Hematopoietic multipotent progenitor cell (in vitro differentiated cells): ENCODE data around the gene N4BP2L2. TPM values are rescaled to one million over a fixed set of nuclear protein-coding genes. Genes with fewer than 3 reads are reported as not detected.

Source experiments
- DNase-seq, 3 donors: peaks; one replicate each; pipeline ENCODE4 v3.0.0-alpha.2; 2011 to 2015; ENCODE audit warnings: low read depth in 2 of 3, low spot score in 2 of 3
- small RNA-seq: library from RNA; depleted of rRNA; stranded (forward); fragments of <200 nt; gene quantifications from one replicate; pipeline ENCODE3, GENCODE V24; 2012
- total RNA-seq: library from RNA; depleted of rRNA; stranded (reverse); fragments of >200 nt; gene quantifications from one replicate; pipeline ENCODE4 v1.2.3, GENCODE V29; 2012

N4BP2L2 gene
- total RNA-seq, 1 donor: 57.6 TPM

GRCh38 chr13:32384702-32385101 lies 153.9 kb downstream of the N4BP2L2 start:
- no peak for DNase-seq

GRCh38 chr13:32383836-32384618 lies 154.6 kb downstream of the N4BP2L2 start:
- no peak for DNase-seq

Small RNA genes lying within 50 kb of the gene (small RNA-seq; reads per million reads assigned to genes)
- gene RF00190: not detected

Other genes starting within 250 kb of the N4BP2L2 start
- gene ZAR1L, start 223.4 kb downstream of the N4BP2L2 start, total RNA-seq: under 0.01 TPM
- 1.9 TPM for gene BRCA2, start 223.3 kb downstream of the N4BP2L2 start, total RNA-seq
- gene N4BP2L1, start 110.7 kb downstream of the N4BP2L2 start, total RNA-seq: 13.2 TPM
- 15.1 TPM for gene PDS5B, start 47.7 kb upstream of the N4BP2L2 start, total RNA-seq